Central memory CD8-positive, alpha-beta T cell (primary cell): ENCODE measurements around the gene MT1X.
A peak's percentile ranks its signal among the peaks of the same experiment; 100 is the strongest.

Experiments
- ATAC-seq: fragments of 150-1000 bp; cut with Tn5 transposase; replicated peaks from 2 replicates; pipeline ENCODE4 v1.10.0; 2022; ENCODE audit warnings: mild to moderate bottlenecking, moderate FRiP score, moderate number of reproducible peaks; ENCODE audit not compliant: poor library complexity, severe bottlenecking; ENCODE audit errors: extremely low read depth
- DNase-seq, 2 donors: peaks; one replicate each; pipeline ENCODE4 v3.0.0; 2021; ENCODE audit warnings: low spot score in 2 of 2
- H3K27ac Mint-ChIP-seq: one replicate; pipeline ENCODE4 v1.8.0; 2022; ENCODE audit warnings: low read depth, mild to moderate bottlenecking, moderate library complexity, mixed read lengths
- H3K27me3 Mint-ChIP-seq: one replicate; pipeline ENCODE4 v1.8.0; 2022; ENCODE audit warnings: mixed read lengths
- H3K36me3 Mint-ChIP-seq: one replicate; pipeline ENCODE4 v1.8.0; 2022; ENCODE audit warnings: mild to moderate bottlenecking, moderate library complexity, mixed read lengths; ENCODE audit not compliant: insufficient read depth
- H3K4me1 Mint-ChIP-seq: one replicate; pipeline ENCODE4 v1.8.0; 2022; ENCODE audit warnings: mixed read lengths
- H3K4me3 Mint-ChIP-seq: one replicate; pipeline ENCODE4 v1.8.0; 2022; ENCODE audit warnings: mild to moderate bottlenecking, moderate library complexity, mixed read lengths
- H3K9me3 Mint-ChIP-seq: one replicate; pipeline ENCODE4 v1.8.0; 2022; ENCODE audit warnings: mixed read lengths

The MT1X gene

DNA sequence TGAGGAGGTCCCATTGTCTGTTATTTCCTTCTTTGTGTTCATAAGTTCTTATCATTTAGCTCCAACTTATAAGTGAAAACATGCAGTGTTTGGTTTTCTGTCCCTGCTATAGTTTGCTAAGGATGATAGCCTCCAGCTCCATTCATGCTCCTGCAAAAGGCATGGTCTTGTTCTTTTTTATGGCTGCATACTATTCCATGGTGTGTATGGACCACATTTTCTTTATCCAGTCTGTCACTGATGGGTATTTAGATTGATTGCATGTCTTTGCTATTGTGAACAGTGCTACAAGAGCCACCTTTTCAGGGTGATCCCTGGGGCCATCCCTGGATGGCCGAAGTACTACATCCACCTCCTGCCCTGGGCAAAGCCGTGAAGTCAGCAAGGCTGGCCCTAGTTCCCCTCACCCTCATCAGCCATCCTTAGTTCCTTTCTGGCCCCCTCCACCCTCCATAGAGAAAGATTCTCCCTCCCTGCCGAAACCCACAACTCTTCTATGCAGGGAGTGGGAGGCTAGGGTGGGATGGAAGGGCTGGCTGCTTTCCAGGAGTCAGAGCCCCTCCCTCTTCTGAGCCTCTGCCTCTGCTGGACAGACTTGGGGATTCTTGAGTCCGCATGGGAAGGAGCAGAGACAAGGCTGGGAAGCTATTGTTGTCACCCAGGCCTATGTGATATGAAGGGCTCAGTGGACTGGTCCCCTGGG, 8.3 kb downstream of the MT1X start:
- H3K4me1 Mint-ChIP-seq: no peaks in the 10 kb centered on the region
- H3K27ac Mint-ChIP-seq: no peak overlapping the region
- ATAC-seq: no peak
- H3K9me3 Mint-ChIP-seq: no peaks in the 10 kb centered on the region
- H3K27me3 Mint-ChIP-seq: no peaks in the 10 kb centered on the region
- H3K36me3 Mint-ChIP-seq: no peaks in the 10 kb centered on the region
- H3K4me3 Mint-ChIP-seq: no peak overlapping the region
- DNase-seq: no peak

DNA sequence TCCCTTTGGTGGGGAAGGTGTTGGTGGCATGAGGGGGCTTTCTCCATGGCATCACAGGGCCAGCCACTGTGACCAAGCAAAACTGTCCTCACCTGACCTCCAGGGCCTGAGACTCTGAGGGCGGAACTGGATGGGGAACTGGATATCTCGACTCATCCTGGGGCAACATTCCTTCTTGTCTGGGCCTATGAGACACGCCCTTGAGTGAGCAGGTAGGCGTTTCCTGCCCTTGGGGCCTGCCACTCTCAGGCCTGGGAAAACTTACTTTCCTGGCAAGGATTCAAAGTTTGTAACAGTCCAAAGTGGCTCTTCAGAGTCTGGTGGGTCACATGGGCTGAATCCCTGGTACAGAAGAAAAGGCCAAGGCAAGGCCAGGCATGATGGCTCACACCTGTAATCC, 9.6 kb downstream of the MT1X start:
- DNase-seq: no peak

DNA sequence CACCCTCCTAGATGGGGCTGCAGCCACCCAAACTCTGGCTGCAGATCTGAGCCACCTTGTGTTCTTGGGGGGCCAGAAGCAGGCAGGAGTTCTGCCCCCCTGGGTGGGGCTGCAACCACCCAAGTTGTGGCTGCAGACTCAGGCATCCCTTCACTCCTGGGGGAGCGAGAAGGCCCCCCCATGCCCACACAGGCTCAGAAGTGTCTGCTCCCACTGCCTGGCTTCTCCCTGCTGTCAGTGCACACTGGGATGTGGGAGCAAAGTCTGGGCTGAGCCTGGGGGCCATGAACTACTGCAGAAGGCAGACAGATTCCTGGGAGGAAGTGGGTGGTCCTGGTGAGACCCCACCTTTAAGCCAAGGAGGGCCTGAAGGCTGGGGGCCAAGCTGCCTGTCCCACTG, 13.0 kb downstream of the MT1X start:
- ATAC-seq (no peak), DNase-seq (no peak)
- H3K4me1 Mint-ChIP-seq: no peaks in the 10 kb centered on the region
- H3K9me3 Mint-ChIP-seq: no peaks in the 10 kb centered on the region
- H3K27ac Mint-ChIP-seq: no peak overlapping the region
- H3K36me3 Mint-ChIP-seq: no peaks in the 10 kb centered on the region
- no peaks in the 10 kb centered on the region for H3K27me3 Mint-ChIP-seq
- H3K4me3 Mint-ChIP-seq: no peak overlapping the region

More for the DNA sequence above, 9.6 kb downstream of the MT1X start:
- Mint-ChIP-seq H3K4me1 (no peaks in the 10 kb centered on the region), H3K4me3 (no peak overlapping the region), H3K36me3 (no peaks in the 10 kb centered on the region), H3K27me3 (no peaks in the 10 kb centered on the region), H3K9me3 (no peaks in the 10 kb centered on the region), H3K27ac (no peak overlapping the region)
- ATAC-seq: no peak

DNA sequence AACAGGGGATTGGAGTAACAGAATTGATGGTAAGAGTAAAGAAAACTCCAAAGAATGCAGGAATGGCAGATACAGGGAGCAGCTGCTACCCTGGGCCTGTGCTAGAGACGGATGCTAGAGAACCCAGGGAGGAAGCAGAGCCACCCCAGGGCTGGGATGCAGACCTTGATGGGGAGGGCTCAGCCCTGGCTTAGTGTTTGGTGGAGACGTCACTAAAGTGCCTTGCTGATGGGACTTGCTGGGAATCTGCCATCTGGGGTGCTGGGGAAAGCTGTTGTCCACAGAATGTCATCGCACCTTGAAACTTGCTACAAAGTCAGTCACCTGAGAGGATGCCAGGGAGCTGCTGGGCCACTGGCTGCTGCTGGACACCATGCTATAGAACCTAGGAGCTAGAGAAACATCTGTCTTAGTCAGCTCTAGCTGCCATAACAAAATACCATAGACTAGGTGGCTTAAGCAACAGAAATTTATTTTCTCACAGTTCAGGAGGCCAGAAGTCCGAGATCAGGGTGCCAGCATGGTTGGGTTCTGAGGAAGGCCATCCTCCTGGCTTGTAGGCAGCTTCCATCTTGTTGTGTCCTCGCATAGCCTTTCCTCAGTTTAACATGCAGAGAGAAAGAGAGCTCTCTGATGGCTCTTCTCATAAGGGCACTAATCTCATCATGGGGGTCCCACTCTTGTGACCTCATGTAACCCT, 15.3 kb downstream of the MT1X start:
- Mint-ChIP-seq H3K27ac (no peak overlapping the region), H3K4me1 (no peaks in the 10 kb centered on the region), H3K36me3 (no peaks in the 10 kb centered on the region), H3K4me3 (no peak overlapping the region), H3K27me3 (no peaks in the 10 kb centered on the region), H3K9me3 (no peaks in the 10 kb centered on the region)
- DNase-seq: no peak
- no peak for ATAC-seq

DNA sequence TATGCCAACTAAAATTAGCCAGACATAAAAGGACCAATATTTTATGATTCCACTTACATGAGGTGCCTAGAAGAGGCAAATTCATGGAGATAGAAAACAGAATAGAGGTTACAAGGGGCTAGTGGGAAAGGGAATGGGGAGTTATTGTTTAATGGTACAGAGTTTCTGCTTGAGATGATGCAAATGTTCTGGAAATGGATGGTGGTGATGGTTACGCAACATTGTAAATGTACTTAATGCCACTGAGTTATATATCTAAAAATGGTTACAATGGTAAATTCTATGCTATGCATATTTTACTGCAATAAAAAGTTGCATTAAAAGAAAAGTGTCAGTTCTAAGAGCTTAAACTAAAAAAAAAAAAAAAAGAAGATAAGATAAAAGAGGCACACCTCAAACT, 17.9 kb downstream of the MT1X start:
- H3K27me3 Mint-ChIP-seq: no peaks in the 10 kb centered on the region
- H3K27ac Mint-ChIP-seq: no peak overlapping the region
- no peak overlapping the region for H3K4me3 Mint-ChIP-seq
- no peaks in the 10 kb centered on the region for H3K4me1 Mint-ChIP-seq
- no peaks in the 10 kb centered on the region for H3K36me3 Mint-ChIP-seq
- ATAC-seq (no peak), DNase-seq (no peak)
- H3K9me3 Mint-ChIP-seq: no peaks in the 10 kb centered on the region

DNA sequence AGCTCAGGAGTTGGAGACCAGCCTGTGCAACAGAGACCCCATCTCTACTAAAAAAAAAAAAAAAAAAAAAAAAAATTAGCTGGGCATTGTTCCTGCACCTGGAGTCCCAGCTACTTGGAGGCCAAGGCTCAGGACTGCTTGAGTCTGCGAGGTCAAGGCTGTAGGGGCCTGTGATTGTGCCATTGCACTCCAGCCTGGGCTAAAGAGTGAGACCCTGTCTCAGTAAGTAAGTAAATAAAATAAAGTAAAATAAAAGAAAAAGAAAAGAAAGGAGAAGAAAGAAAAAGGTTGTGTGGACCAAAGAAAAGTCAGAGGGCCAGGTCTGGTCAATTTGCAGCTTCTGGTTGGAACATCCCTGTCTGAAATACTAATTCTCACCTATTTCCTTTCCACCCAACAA, 18.4 kb downstream of the MT1X start:
- no peaks in the 10 kb centered on the region for H3K4me1 Mint-ChIP-seq
- H3K27me3 Mint-ChIP-seq: no peaks in the 10 kb centered on the region
- no peak overlapping the region for H3K27ac Mint-ChIP-seq
- ATAC-seq (no peak), DNase-seq (no peak)
- no peak overlapping the region for H3K4me3 Mint-ChIP-seq
- H3K9me3 Mint-ChIP-seq: no peaks in the 10 kb centered on the region
- H3K36me3 Mint-ChIP-seq: no peaks in the 10 kb centered on the region

DNA sequence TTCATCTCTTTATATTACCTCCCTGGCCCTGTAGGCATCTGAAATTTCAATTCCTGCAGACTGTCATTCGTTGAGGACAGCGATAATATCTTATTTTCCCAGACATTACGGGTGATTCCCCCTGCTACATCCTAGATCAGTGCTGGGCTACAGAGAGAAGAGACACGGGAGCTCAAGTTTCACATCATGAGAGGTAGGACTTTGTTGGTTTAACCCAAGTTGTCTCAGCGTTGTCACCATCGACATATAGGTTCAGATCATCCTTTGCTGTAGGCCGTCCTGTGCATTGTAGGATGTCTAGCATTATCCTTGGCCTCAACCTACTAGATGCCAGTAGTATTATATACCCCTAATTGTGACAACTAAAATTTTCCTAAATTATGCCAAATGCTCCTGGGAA, 19.3 kb downstream of the MT1X start:
- Mint-ChIP-seq H3K9me3 (no peaks in the 10 kb centered on the region), H3K4me3 (no peak overlapping the region), H3K36me3 (no peaks in the 10 kb centered on the region), H3K27ac (no peak overlapping the region), H3K4me1 (no peaks in the 10 kb centered on the region), H3K27me3 (no peaks in the 10 kb centered on the region)
- DNase-seq: no peak
- ATAC-seq: no peak

DNA sequence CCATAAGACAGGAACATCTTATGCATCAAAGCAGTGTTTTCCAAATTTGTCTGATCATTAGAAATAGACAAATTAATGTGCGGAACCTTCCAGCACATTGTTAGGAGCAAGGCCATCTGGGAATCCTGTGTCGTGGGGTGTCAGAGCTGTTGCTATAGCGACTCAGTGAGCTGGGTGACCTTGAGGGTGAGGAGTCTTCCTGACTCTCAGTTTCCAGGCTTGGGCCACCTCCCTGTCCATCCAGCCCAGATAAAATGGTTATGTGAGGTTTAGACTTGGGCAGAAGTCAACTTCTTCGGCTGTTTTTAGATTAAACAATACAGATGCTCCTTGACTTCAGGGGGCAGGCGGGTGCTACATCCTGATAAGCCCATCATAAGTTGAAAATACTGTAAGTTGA, 20.6 kb downstream of the MT1X start:
- ATAC-seq (no peak), DNase-seq (no peak)
- H3K9me3 Mint-ChIP-seq: no peaks in the 10 kb centered on the region
- H3K4me1 Mint-ChIP-seq: no peaks in the 10 kb centered on the region
- no peaks in the 10 kb centered on the region for H3K36me3 Mint-ChIP-seq
- H3K27ac Mint-ChIP-seq: no peak overlapping the region
- no peaks in the 10 kb centered on the region for H3K27me3 Mint-ChIP-seq
- no peak overlapping the region for H3K4me3 Mint-ChIP-seq

DNA sequence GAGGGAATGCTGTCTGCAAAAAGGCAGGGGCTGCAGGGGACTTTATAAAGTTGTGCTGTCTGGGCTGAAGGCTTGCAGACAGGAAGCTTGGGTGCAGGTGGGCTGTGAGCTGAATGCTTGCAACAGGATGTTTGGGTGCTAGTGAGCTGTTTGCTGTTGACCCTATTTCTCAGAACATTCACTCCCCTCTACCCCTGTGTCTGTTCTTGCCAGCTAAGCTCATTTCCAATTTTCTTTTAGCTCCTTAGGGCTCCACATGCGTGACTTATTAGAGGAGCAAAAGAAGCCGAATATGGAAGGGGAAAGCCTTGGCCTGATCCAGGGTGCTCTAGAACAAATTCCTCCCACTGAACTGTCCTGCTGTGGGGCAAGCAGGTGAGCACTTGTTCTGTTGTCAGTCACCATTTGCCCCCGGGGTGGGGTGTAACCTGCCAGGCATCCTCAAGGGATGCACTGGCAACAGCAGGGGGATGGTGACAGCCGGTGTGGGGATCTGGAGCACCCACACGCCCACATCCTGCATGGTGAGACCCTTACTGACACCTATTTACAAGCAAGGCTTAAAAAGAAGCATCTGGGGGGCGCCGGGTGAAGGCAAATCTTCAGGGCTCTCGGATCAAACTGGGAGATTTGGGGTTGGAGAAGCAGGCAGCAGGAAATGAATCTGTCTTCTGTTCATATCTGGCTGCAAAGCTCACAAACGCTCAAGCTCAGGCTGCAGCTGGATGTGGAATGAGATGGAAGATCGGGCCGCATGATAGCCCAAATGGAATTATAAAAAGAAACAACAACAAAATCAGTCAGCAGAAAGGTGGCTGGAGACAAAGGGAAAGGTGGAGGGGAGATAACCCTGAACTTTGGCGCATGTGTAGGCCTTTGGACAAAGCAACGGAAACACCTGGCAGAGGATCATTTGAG, 26.5 kb downstream of the MT1X start:
- peak in 1 of 2 donors; percentile 27 for DNase-seq
- Mint-ChIP-seq H3K27me3 (no peaks in the 10 kb centered on the region), H3K27ac (peak overlapping the region; percentile 95), H3K4me3 (peak overlapping the region; percentile 87), H3K4me1 (peaks cover 38% of the 10 kb centered on the region), H3K36me3 (peaks cover 3% of the 10 kb centered on the region), H3K9me3 (no peaks in the 10 kb centered on the region)
- peak; percentile 91 for ATAC-seq

DNA sequence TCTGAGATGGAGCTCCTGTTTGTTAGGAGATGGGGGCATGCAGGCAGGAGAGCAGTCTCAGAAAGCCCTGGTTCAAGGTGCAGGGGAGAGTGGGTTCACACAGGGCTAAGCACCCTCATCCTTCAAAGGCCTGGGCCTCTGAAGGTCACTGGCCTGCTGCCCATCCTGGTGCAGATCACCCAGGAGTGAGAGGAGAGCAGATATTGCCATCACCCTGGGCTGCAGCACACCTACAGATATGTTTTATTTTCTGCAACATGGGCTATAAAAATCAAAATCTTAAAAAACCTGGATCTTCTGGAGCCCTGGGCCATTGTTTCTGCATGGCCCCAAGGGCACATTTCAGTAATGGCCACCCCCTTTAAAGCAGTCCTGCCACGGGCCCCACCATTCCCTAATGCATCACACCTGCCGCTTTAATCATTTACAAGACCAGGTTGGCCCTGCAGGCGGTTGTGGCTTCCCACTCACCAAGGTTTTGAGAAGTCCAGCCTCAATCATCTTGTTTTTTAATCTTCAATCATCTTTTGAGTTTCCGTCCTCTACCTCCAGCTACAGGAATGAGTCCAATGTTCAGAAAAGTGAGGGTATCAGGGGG, 27.3 kb downstream of the MT1X start:
- Mint-ChIP-seq H3K9me3 (no peaks in the 10 kb centered on the region), H3K27ac (peak overlapping the region; percentile 95), H3K4me1 (peaks cover 38% of the 10 kb centered on the region), H3K36me3 (peaks cover 3% of the 10 kb centered on the region), H3K27me3 (no peaks in the 10 kb centered on the region), H3K4me3 (peak overlapping the region; percentile 87)
- DNase-seq (no peak), ATAC-seq (no peak)

DNA sequence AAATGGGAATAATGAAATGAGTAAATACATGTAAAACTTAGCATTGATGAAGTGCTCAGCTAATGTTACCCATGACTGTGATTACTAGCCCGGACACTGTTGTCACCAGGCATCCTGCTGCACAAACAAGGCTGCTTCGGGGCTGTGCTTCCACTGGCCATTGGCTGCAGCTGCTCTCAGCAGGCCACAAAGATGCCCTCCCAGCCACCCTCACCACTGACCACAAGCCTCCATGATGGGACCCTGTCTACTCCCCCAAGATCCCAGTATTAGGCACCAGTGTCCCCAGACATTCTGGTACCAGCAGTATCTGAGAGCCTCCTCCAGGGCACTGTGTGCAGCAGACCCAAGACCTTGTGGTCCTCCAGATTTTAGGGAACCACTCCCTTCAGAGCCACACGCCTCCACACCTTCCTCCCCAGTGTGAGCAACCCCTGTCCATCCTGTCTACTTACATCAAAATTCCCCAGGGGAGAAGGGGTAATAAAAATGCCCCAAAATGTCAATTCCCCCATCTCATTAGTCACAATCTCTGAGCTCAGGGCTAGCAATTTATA, 28.0 kb downstream of the MT1X start:
- H3K36me3 Mint-ChIP-seq: peaks cover 3% of the 10 kb centered on the region
- DNase-seq: no peak
- H3K4me1 Mint-ChIP-seq: peaks cover 38% of the 10 kb centered on the region
- H3K9me3 Mint-ChIP-seq: no peaks in the 10 kb centered on the region
- no peak for ATAC-seq
- H3K27ac Mint-ChIP-seq: peak overlapping the region; percentile 95
- H3K27me3 Mint-ChIP-seq: no peaks in the 10 kb centered on the region
- peak overlapping the region; percentile 87 for H3K4me3 Mint-ChIP-seq

DNA sequence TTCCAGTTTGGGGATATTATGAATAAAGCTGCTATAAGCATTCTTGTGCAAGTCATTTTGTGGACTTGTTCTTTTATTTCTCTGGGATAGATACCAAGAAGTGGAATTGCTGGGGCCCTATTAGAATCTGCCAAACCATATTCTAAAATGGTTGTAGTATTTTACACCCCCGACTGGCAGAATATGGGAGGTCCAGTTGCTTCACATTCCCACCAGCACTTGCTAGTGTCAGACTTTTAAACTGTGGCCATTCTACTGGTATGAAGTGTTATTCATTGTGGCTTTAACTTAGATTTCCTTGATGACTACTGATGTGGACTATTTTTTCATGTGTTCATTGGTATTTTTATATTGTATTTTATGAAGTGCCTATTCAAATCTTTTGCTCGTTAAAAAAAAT, 29.6 kb downstream of the MT1X start:
- Mint-ChIP-seq H3K27ac (no peak overlapping the region), H3K4me3 (no peak overlapping the region), H3K36me3 (peaks cover 3% of the 10 kb centered on the region), H3K4me1 (peaks cover 38% of the 10 kb centered on the region), H3K9me3 (no peaks in the 10 kb centered on the region), H3K27me3 (no peaks in the 10 kb centered on the region)
- DNase-seq (no peak), ATAC-seq (no peak)
